ENCODE data around the gene TULP4. TPM values are rescaled to one million over a fixed set of nuclear protein-coding genes. Genes with fewer than 3 reads are reported as not detected.

The TULP4 gene
- total RNA-seq, 1 experiment from 2014 or later, result 64.6 TPM

DNA sequence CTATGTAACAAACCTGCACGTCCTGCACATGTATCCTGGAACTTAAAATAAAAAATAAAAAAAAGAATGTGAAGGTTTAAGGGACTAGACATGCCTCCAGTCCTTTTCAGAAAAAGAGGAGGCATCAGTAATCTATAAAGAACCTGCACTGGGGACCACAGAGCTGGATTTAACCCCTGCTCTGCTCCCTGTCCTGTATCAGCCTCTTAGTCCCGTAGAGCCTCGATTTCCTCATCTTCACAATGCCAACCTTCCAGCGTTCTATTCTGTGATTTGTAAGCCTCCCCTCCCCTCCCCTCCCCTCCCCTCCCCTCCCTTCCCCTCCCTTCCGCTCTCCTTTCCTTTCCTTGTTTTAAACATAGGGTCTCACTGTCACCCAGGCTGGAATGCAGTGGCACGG is 216.6 kb downstream of the TULP4 start:
- peak; percentile 3 for DNase-seq
- no peaks in the 10 kb centered on the region for H3K4me1 Mint-ChIP-seq
- TF ChIP-seq, protein P1, sequence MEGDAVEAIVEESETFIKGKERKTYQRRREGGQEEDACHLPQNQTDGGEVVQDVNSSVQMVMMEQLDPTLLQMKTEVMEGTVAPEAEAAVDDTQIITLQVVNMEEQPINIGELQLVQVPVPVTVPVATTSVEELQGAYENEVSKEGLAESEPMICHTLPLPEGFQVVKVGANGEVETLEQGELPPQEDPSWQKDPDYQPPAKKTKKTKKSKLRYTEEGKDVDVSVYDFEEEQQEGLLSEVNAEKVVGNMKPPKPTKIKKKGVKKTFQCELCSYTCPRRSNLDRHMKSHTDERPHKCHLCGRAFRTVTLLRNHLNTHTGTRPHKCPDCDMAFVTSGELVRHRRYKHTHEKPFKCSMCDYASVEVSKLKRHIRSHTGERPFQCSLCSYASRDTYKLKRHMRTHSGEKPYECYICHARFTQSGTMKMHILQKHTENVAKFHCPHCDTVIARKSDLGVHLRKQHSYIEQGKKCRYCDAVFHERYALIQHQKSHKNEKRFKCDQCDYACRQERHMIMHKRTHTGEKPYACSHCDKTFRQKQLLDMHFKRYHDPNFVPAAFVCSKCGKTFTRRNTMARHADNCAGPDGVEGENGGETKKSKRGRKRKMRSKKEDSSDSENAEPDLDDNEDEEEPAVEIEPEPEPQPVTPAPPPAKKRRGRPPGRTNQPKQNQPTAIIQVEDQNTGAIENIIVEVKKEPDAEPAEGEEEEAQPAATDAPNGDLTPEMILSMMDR (conservative IDR thresholded peaks at IDR 0.05), result no peak
- H3K9ac ChIP-seq (ENCODE audit: extremely low read depth, insufficient read length, low read length), result no peak overlapping the region
- no peaks in the 10 kb centered on the region for H3K23me2 ChIP-seq (ENCODE audit: insufficient read length, low read depth, low read length, poor library complexity, severe bottlenecking)
- no peak overlapping the region for H2BK15ac ChIP-seq (ENCODE audit: low read depth, low read length)
- peaks cover 38% of the 10 kb centered on the region for H3K27me3 Mint-ChIP-seq (ENCODE audit: low read depth)
- no peaks in the 10 kb centered on the region for H3K36me3 Mint-ChIP-seq (ENCODE audit: insufficient read depth in 1 of 3, low read depth in 3 of 3)
- no peaks in the 10 kb centered on the region for H3K79me1 ChIP-seq (ENCODE audit: insufficient read depth, low read depth, low read length, poor library complexity, severe bottlenecking)
- no peak overlapping the region for H3K27ac ChIP-seq (ENCODE audit: insufficient read length, low read depth, low read length)
- H2AFZ ChIP-seq (ENCODE audit: low read length), result no peak overlapping the region
- no peak overlapping the region for H2BK5ac ChIP-seq (ENCODE audit: insufficient read length, low read length)
- no peak overlapping the region for H2BK20ac ChIP-seq (ENCODE audit: low read depth, low read length, poor library complexity, severe bottlenecking)
- no peak overlapping the region for H3T11ph ChIP-seq (ENCODE audit: low read length)
- H4K91ac ChIP-seq (ENCODE audit: insufficient read length, low read depth, low read length), result no peak overlapping the region
- no peak overlapping the region for H3K23ac ChIP-seq (ENCODE audit: insufficient read length, low read depth, low read length)
- H3K56ac ChIP-seq (ENCODE audit: insufficient read length, low read depth, low read length), result no peak overlapping the region
- H3K79me2 ChIP-seq (ENCODE audit: insufficient read depth, low read length), result no peaks in the 10 kb centered on the region
- H2AK5ac ChIP-seq (ENCODE audit: insufficient read length, low read length), result no peak overlapping the region
- no peak overlapping the region for H3K18ac ChIP-seq (ENCODE audit: insufficient read length, low read depth, low read length)
- no peak overlapping the region for H2BK12ac ChIP-seq (ENCODE audit: insufficient read length, low read depth, low read length)
- H3K4me2 ChIP-seq (ENCODE audit: insufficient read depth, insufficient read length, low read length), result no peak overlapping the region
- WGBS (ENCODE audit: extremely low coverage, insufficient read length, low lambda C conversion rate), result no CpG with 5 or more reads among the region's 6 CpGs
- H4K5ac ChIP-seq (ENCODE audit: insufficient read length, low read depth, low read length), result no peak overlapping the region
- no peak overlapping the region for H3K27ac Mint-ChIP-seq
- H4K8ac ChIP-seq (replicated peaks; ENCODE audit: insufficient read length, low read depth, low read length), result no peak overlapping the region
- H4K20me1 ChIP-seq (ENCODE audit: control insufficient read depth, insufficient read depth, insufficient read length), result no peaks in the 10 kb centered on the region
- H3K4ac ChIP-seq (ENCODE audit: low read depth, low read length), result no peak overlapping the region
- no peaks in the 10 kb centered on the region for H3K9me3 ChIP-seq (ENCODE audit: control insufficient read depth, low read depth, low read length)
- H3K4me3 Mint-ChIP-seq, result no peak overlapping the region
- H3K27me3 ChIP-seq (ENCODE audit: insufficient read depth, low read length), result no peaks in the 10 kb centered on the region
- peaks cover 13 to 15% of the 10 kb centered on the region in 2 experiments for H3K9me3 Mint-ChIP-seq
- H2BK120ac ChIP-seq (ENCODE audit: low read depth, low read length, poor library complexity, severe bottlenecking), result no peak overlapping the region
- H3K4me1 ChIP-seq (ENCODE audit: insufficient read depth, low read length), result no peaks in the 10 kb centered on the region
- H3K14ac ChIP-seq (ENCODE audit: insufficient read depth, low read length), result no peak overlapping the region

Data from H9 (cell line).